Liver (tissue), 9 donors: ENCODE results near the gene AGBL4. TPM values are rescaled to one million over a fixed set of nuclear protein-coding genes. Genes with fewer than 3 reads are reported as not detected.

Experiments
- DNase-seq: peaks from one replicate; pipeline ENCODE4 v3.0.0-alpha.2; 2017; ENCODE audit warnings: low spot score
- H3K27ac ChIP-seq, 2 donors: one replicate each; pipeline ENCODE4 v1.7.0; 2013; ENCODE audit warnings: inconsistent platforms in 2 of 2, low read length in 2 of 2, control low read depth in 1 of 2, low read depth in 1 of 2, mild to moderate bottlenecking in 1 of 2
- H3K27me3 ChIP-seq, 4 donors: one replicate each; pipeline versions ENCODE4 v1.6.1 to v1.7.0; 2013; ENCODE audit warnings: low read length in 3 of 4, inconsistent platforms in 1 of 4, mild to moderate bottlenecking in 1 of 4, moderate library complexity in 1 of 4; ENCODE audit not compliant: control insufficient read depth in 4 of 4, insufficient read depth in 4 of 4
- H3K36me3 ChIP-seq, 4 donors: one replicate each; pipeline versions ENCODE4 v1.6.1 to v1.7.0; 2013; ENCODE audit warnings: low read length in 3 of 4, mild to moderate bottlenecking in 3 of 4, low read depth in 1 of 4, moderate library complexity in 1 of 4; ENCODE audit not compliant: control insufficient read depth in 4 of 4, insufficient read depth in 3 of 4
- H3K4me1 ChIP-seq, 4 donors: one replicate each; pipeline versions ENCODE4 v1.6.1 to v1.7.0; 2013; ENCODE audit warnings: low read length in 3 of 4, mild to moderate bottlenecking in 3 of 4, moderate library complexity in 1 of 4; ENCODE audit not compliant: control insufficient read depth in 4 of 4, insufficient read depth in 4 of 4
- H3K4me3 ChIP-seq, 3 donors: one replicate each; pipeline versions ENCODE4 v1.6.1 to v1.7.0; 2013; ENCODE audit warnings: low read length in 3 of 3, control low read depth in 1 of 3, low read depth in 1 of 3, mild to moderate bottlenecking in 1 of 3
- H3K9ac ChIP-seq, 2 donors: one replicate each; pipeline ENCODE4 v1.7.0; 2013; ENCODE audit warnings: low read length in 2 of 2, mild to moderate bottlenecking in 2 of 2, moderate library complexity in 2 of 2, control low read depth in 1 of 2, low read depth in 1 of 2
- H3K9me3 ChIP-seq, 4 donors: one replicate each; pipeline versions ENCODE4 v1.6.1 to v1.7.0; 2013; ENCODE audit warnings: low read length in 3 of 4; ENCODE audit not compliant: control insufficient read depth in 4 of 4
- CTCF ChIP-seq: fragments of 150-350 bp; IDR thresholded peaks from 2 replicates; pipeline ENCODE4 v1.5.1; 2017; ENCODE audit warnings: improper control_type of control experiment, low read depth, low read length; ENCODE audit not compliant: missing input control
- EGR1 ChIP-seq, 2 donors: IDR thresholded peaks; 2 replicates each; pipeline ENCODE4 v1.6.1; 2016 to 2018; ENCODE audit warnings: antibody characterized with exemption in 2 of 2, low read depth in 2 of 2
- FOXA1 ChIP-seq: IDR thresholded peaks from 2 replicates; pipeline ENCODE4 v1.6.1; 2016; ENCODE audit warnings: antibody characterized with exemption
- FOXA2 ChIP-seq: IDR thresholded peaks from 2 replicates; pipeline ENCODE4 v1.6.1; 2016; ENCODE audit warnings: antibody characterized with exemption
- GABPA ChIP-seq, 2 donors: IDR thresholded peaks in 1 of 2; conservative IDR thresholded peaks in 1 of 2; 2 replicates each; pipeline ENCODE4 v1.6.1; 2016; ENCODE audit warnings: antibody characterized with exemption in 2 of 2, mild to moderate bottlenecking in 1 of 2, moderate library complexity in 1 of 2
- HNF4A ChIP-seq, 2 donors: conservative IDR thresholded peaks; 2 replicates each; pipeline ENCODE4 v1.6.1; 2016; ENCODE audit warnings: antibody characterized with exemption in 2 of 2, mild to moderate bottlenecking in 2 of 2
- HNF4G ChIP-seq: IDR thresholded peaks from 2 replicates; pipeline ENCODE4 v1.6.1; 2016; ENCODE audit warnings: antibody characterized with exemption
- JUND ChIP-seq, 2 donors: IDR thresholded peaks; 2 replicates each; pipeline ENCODE4 v1.6.1; 2016; ENCODE audit warnings: antibody characterized with exemption in 2 of 2
- NR2F2 ChIP-seq: IDR thresholded peaks from 2 replicates; pipeline ENCODE4 v1.6.1; 2016; ENCODE audit warnings: antibody characterized with exemption
- RAD21 ChIP-seq, 2 donors: IDR thresholded peaks; 2 replicates each; pipeline ENCODE4 v1.6.1; 2016; ENCODE audit warnings: antibody characterized with exemption in 2 of 2, mild to moderate bottlenecking in 2 of 2
- REST ChIP-seq: IDR thresholded peaks from 2 replicates; pipeline ENCODE4 v1.6.1; 2016; ENCODE audit warnings: antibody characterized with exemption, mild to moderate bottlenecking
- RXRA ChIP-seq, 2 donors: IDR thresholded peaks; 2 replicates each; pipeline ENCODE4 v1.6.1; 2017 to 2018; ENCODE audit warnings: antibody characterized with exemption in 2 of 2, mild to moderate bottlenecking in 1 of 2
- SP1 ChIP-seq: IDR thresholded peaks from 2 replicates; pipeline ENCODE4 v1.6.1; 2018; ENCODE audit warnings: antibody characterized with exemption, mild to moderate bottlenecking
- TAF1 ChIP-seq: conservative IDR thresholded peaks from 2 replicates; pipeline ENCODE4 v1.6.1; 2016; ENCODE audit warnings: antibody characterized with exemption, mild to moderate bottlenecking
- YY1 ChIP-seq: IDR thresholded peaks from 2 replicates; pipeline ENCODE4 v1.6.1; 2016; ENCODE audit warnings: antibody characterized with exemption, mild to moderate bottlenecking
- ZBTB33 ChIP-seq: IDR thresholded peaks from 2 replicates; pipeline ENCODE4 v1.6.1; 2016; ENCODE audit warnings: antibody characterized with exemption
- WGBS: extraction: QIAGEN DNeasy Blood & Tissue Kit; methylation state at CpG from one replicate; pipeline ENCODE4 v1.1.7; 2013; 5-methylcytosine and 5-hydroxymethylcytosine counted together
- polyA plus RNA-seq, 2 donors: library from polyadenylated mRNA; stranded (reverse) in 1 of 2; unstranded in 1 of 2; fragments of 200-250 nt in 1 of 2; fragments of >200 nt in 1 of 2; fragmentation: Nextera tagmentation in 1 of 2; extraction: Ambion mirVana in 1 of 2; gene quantifications; one replicate each; pipeline versions ENCODE4 v1.2.1 to v1.2.3, GENCODE V29; 2013 to 2015
- total RNA-seq, 2 donors: library from RNA; depleted of rRNA; stranded (reverse); fragments of >200 nt; gene quantifications; one replicate each; pipeline ENCODE4 v1.2.3, GENCODE V29; 2014
- TF ChIP-seq, protein P1 (sequence below): IDR thresholded peaks from 2 replicates; pipeline ENCODE4 v1.6.1; 2016; ENCODE audit warnings: antibody characterized with exemption
- TF ChIP-seq, protein P2 (sequence below): IDR thresholded peaks from 2 replicates; pipeline ENCODE4 v1.6.1; 2016; ENCODE audit warnings: antibody characterized with exemption
- donor health status: healthy.
- donor health status: healthy.
- donor health status: healthy.
- donor health status: healthy.
- donor health status: healthy.

Gene AGBL4
- total and polyA plus RNA-seq, 4 donors, result 0.75 to 0.76 TPM; not detected in 2

DNA sequence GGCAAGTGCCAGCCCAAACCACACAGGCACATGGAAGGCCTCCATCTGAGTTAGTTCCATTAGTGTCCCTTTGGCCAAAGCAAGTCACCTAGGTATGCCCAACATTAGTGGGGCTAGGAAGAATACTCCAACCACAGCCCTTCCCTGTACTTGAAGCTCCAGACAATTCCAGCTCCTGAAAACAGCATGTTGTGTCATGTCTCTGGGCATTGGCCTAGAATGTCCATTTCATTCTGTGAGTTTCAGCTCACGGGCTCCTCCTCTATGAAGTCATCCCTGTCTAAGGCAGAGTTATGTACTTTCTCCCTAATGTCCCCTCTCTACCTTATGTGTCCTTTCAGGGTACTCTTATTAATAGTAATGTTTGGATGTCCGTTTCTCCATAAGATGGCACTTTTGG is 1455.3 kb downstream of the AGBL4 start:
- H3K9ac ChIP-seq, result no peak overlapping the region
- no peak overlapping the region for H3K27ac ChIP-seq
- no peaks in the 10 kb centered on the region for H3K36me3 ChIP-seq
- TF ChIP-seq EGR1 (IDR thresholded peaks at IDR 0.05; ENCODE audit: low read depth in 2 of 2) (no peak), NR2F2 (no peak), FOXA1 (no peak), TAF1 (no peak), RAD21 (IDR thresholded peaks at IDR 0.05) (no peak), ZBTB33 (no peak), YY1 (no peak), GABPA (IDR thresholded peaks at IDR 0.05 in 1 of 2, conservative IDR thresholded peaks at IDR 0.05 in 1 of 2) (no peak), JUND (IDR thresholded peaks at IDR 0.05) (no peak), SP1 (no peak), HNF4G (no peak), CTCF (no peak), REST (no peak), FOXA2 (no peak), RXRA (IDR thresholded peaks at IDR 0.05) (no peak)
- TF ChIP-seq, protein P1, sequence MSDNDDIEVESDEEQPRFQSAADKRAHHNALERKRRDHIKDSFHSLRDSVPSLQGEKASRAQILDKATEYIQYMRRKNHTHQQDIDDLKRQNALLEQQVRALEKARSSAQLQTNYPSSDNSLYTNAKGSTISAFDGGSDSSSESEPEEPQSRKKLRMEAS, result no peak
- TF ChIP-seq, protein P2, sequence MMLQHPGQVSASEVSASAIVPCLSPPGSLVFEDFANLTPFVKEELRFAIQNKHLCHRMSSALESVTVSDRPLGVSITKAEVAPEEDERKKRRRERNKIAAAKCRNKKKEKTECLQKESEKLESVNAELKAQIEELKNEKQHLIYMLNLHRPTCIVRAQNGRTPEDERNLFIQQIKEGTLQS, result no peak
- H3K4me1 ChIP-seq, result no peaks in the 10 kb centered on the region
- DNase-seq, result no peak
- no peaks in the 10 kb centered on the region for H3K9me3 ChIP-seq
- WGBS, result 91% methylated on average over 2 of the region's 2 CpGs
- no peaks in the 10 kb centered on the region for H3K27me3 ChIP-seq
- H3K4me3 ChIP-seq, result no peak overlapping the region

DNA sequence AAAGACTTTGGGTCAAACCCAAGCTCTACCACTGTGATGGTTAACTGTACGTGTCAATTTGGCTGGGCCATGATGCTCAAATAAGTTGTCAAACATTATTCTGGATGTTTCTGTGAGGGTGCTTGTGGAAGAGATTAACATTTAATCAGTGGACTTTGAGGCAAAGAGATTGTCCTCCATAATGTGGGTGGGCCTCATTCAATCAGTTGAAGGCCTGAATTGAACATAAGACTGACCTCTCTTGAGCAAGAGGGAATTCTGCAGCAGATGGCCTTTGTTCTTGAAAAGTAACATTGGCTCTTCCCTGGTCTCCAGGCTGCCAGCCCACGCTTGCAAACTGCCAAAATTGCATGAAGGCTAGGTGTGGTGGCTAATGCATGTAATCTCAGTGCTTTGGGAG is 1457.3 kb downstream of the AGBL4 start:
- Histone ChIP-seq H3K27me3 (no peaks in the 10 kb centered on the region), H3K4me1 (no peaks in the 10 kb centered on the region), H3K36me3 (no peaks in the 10 kb centered on the region), H3K9ac (no peak overlapping the region), H3K9me3 (no peaks in the 10 kb centered on the region), H3K27ac (no peak overlapping the region), H3K4me3 (no peak overlapping the region)
- TF ChIP-seq RXRA (IDR thresholded peaks at IDR 0.05) (no peak), EGR1 (IDR thresholded peaks at IDR 0.05; ENCODE audit: low read depth in 2 of 2) (no peak), HNF4A (conservative IDR thresholded peaks at IDR 0.05) (no peak), JUND (IDR thresholded peaks at IDR 0.05) (no peak), GABPA (IDR thresholded peaks at IDR 0.05 in 1 of 2, conservative IDR thresholded peaks at IDR 0.05 in 1 of 2) (no peak)
- TF ChIP-seq, protein P1, result no peak
- no peak for DNase-seq
- WGBS, result 95% methylated on average over 2 of the region's 2 CpGs
